NCI-H128 (cell line): Measurements from ENCODE around the gene KRT36.

ENCODE experiments used
- DNase-seq: peaks from one replicate; lab custom pipeline; 2025; ENCODE audit not compliant: unreplicated experiment; lab: John Stamatoyannopoulos, UW

Gene KRT36

GRCh38 chr17:41444186-41444585, 45.5 kb downstream of the KRT36 start:
- DNase-seq: no peak

- DNase-seq: no peak
Observed at GRCh38 chr17:41442739-41443138, 47.0 kb downstream of the KRT36 start.

- no peak for DNase-seq
Observed at GRCh38 chr17:41440531-41441033, 49.1 kb downstream of the KRT36 start, which contains the start of gene KRT38. Gene KRT38, minus strand, starts transcription at chr17:41440983. Its CDS starts 62 bp downstream, at chr17:41440921.

GRCh38 chr17:41439375-41439774, 50.3 kb downstream of the KRT36 start:
- no peak for DNase-seq

GRCh38 chr17:41437769-41438168, 51.9 kb downstream of the KRT36 start:
- DNase-seq: no peak

GRCh38 chr17:41437254-41437653, 52.5 kb downstream of the KRT36 start:
- no peak for DNase-seq
